Measurements from ENCODE around the gene HSFX3. TPM values are rescaled to one million over a fixed set of nuclear protein-coding genes. Genes with fewer than 3 reads are reported as not detected.
"Not testable (repeated sequence)": the region's sequence is repeated elsewhere in the genome, so short reads cannot be mapped to it uniquely, and the experiment has no call there.

HSFX3 gene
- total RNA-seq, 4 donors from 2014 or later, result not detected

GRCh38 chrX:149504226-149504914, 45.4 kb downstream of the HSFX3 start:
- no peak for ATAC-seq
- no peaks in the 10 kb centered on the region for H3K9me3 ChIP-seq
- H3K27me3 ChIP-seq, result no peaks in the 10 kb centered on the region
- WGBS, 2 donors (ENCODE audit: low coverage in 1 of 2), result 11 to 19% methylated on average over 2 to 4 of the region's 10 CpGs
- peak overlapping the region; percentile 88 to 99 (median 90) for H3K27ac ChIP-seq
- TF ChIP-seq POLR2A (IDR thresholded peaks at IDR 0.05) (no peak), CTCF (IDR thresholded peaks at IDR 0.05) (no peak), POLR2AphosphoS5 (IDR thresholded peaks at IDR 0.05) (no peak), EP300 (IDR thresholded peaks at IDR 0.05) (no peak)
- peaks cover 0 to 30% of the 10 kb centered on the region in 2 donors for H3K36me3 ChIP-seq
- H3K4me1 ChIP-seq, result peaks cover 0 to 26% (median 0%) of the 10 kb centered on the region in 3 donors
- H3K4me3 ChIP-seq, result peak overlapping the region; percentile 72 to 100

- peak; percentile 52 for ATAC-seq
- H3K4me3 ChIP-seq, result peak overlapping the region in 1 of 2 donors; percentile 72
- H3K27me3 ChIP-seq, H3K9me3 ChIP-seq: not testable (repeated sequence)
- peaks cover 0 to 39% of the 10 kb centered on the region in 2 donors for H3K36me3 ChIP-seq
- no CpG with 5 or more reads among the region's 10 CpGs for WGBS, 2 donors (ENCODE audit: low coverage in 1 of 2)
- peaks cover 0 to 26% (median 0%) of the 10 kb centered on the region in 3 donors for H3K4me1 ChIP-seq
- peak overlapping the region in 3 of 4 donors; percentile 88 to 90 (median 89) for H3K27ac ChIP-seq
Measured at GRCh38 chrX:149503446-149503845, 46.3 kb downstream of the HSFX3 start.

- H3K27ac ChIP-seq, result peak overlapping the region in 1 of 4 donors; percentile 35
- H3K36me3 ChIP-seq, result peaks cover 0 to 44% of the 10 kb centered on the region in 2 donors
- ATAC-seq, H3K9me3 ChIP-seq, H3K4me3 ChIP-seq, H3K27me3 ChIP-seq: not testable (repeated sequence)
- H3K4me1 ChIP-seq, result peaks cover 0 to 26% (median 0%) of the 10 kb centered on the region in 3 donors
- no CpG with 5 or more reads among the region's 5 CpGs for WGBS, 2 donors (ENCODE audit: low coverage in 1 of 2)
Measured at GRCh38 chrX:149502923-149503322, 46.8 kb downstream of the HSFX3 start.

GRCh38 chrX:149499766-149500165, 50.0 kb downstream of the HSFX3 start:
- no peak overlapping the region for H3K27ac ChIP-seq
- H3K36me3 ChIP-seq, result peaks cover 0 to 76% of the 10 kb centered on the region in 2 donors
- WGBS, 2 donors (ENCODE audit: low coverage in 1 of 2), result 50 to 55% methylated on average over 2 to 4 of the region's 5 CpGs
- no peak overlapping the region for H3K4me3 ChIP-seq
- H3K4me1 ChIP-seq, result peaks cover 0 to 26% (median 0%) of the 10 kb centered on the region in 3 donors
- TF ChIP-seq EP300 (IDR thresholded peaks at IDR 0.05) (no peak), CTCF (IDR thresholded peaks at IDR 0.05) (no peak), POLR2A (IDR thresholded peaks at IDR 0.05) (no peak), POLR2AphosphoS5 (IDR thresholded peaks at IDR 0.05) (no peak)
- no peaks in the 10 kb centered on the region for H3K27me3 ChIP-seq
- ATAC-seq, result no peak
- H3K9me3 ChIP-seq, result no peaks in the 10 kb centered on the region

- no peaks in the 10 kb centered on the region for H3K27me3 ChIP-seq
- no peak for ATAC-seq
- H3K4me1 ChIP-seq, result peaks cover 0 to 36% (median 0%) of the 10 kb centered on the region in 3 donors
- no peaks in the 10 kb centered on the region for H3K9me3 ChIP-seq
- 75 to 97% methylated on average over 3 to 4 of the region's 4 CpGs for WGBS, 2 donors (ENCODE audit: low coverage in 1 of 2)
- peaks cover 0 to 86% of the 10 kb centered on the region in 2 donors for H3K36me3 ChIP-seq
- no peak overlapping the region for H3K27ac ChIP-seq
- TF ChIP-seq POLR2AphosphoS5 (IDR thresholded peaks at IDR 0.05) (no peak), CTCF (IDR thresholded peaks at IDR 0.05) (no peak), POLR2A (IDR thresholded peaks at IDR 0.05) (no peak), EP300 (IDR thresholded peaks at IDR 0.05) (no peak)
- no peak overlapping the region for H3K4me3 ChIP-seq
Measured at GRCh38 chrX:149498767-149499166, 51.0 kb downstream of the HSFX3 start.

Other genes starting within 250 kb of the HSFX3 start
- 100 to 1,000 TPM in 2 of 4 donors, 10 to 100 TPM in 2; 65.1 to 117 (median 97.1) TPM for gene IDS, start 44.6 kb downstream of the HSFX3 start, total RNA-seq
- 10 to 100 TPM in 3 of 4 donors, 1 to 10 TPM in 1; 9.7 to 20.7 (median 11.6) TPM for gene EOLA1, start 8.9 kb downstream of the HSFX3 start, total RNA-seq
- not detected for gene MAGEA9B, start 37.5 kb upstream of the HSFX3 start, total RNA-seq
- gene HSFX2, start 45.4 kb upstream of the HSFX3 start, total RNA-seq, result not detected
- 10 to 100 TPM; 15.9 to 25.2 (median 20.4) TPM for gene TMEM185A, start 81.9 kb upstream of the HSFX3 start, total RNA-seq
- gene MAGEA11, start 162.1 kb upstream of the HSFX3 start, total RNA-seq, result not detected
- 1 to 10 TPM; 1.5 to 2.3 (median 2.0) TPM for gene HSFX1, start 224.1 kb upstream of the HSFX3 start, total RNA-seq
- not detected for gene MAGEA9, start 232.0 kb upstream of the HSFX3 start, total RNA-seq

All from gastroesophageal sphincter (tissue), 4 donors.